Activated T-helper 1 cell treated with Interleukin-2 at 50 U/mL for 16 hours (primary cell): ENCODE measurements around the gene BTG2.
"Not testable (repeated sequence)": the region's sequence is repeated elsewhere in the genome, so short reads cannot be mapped to it uniquely, and the experiment has no call there.

Experiments used
- DNase-seq: peaks from one replicate; pipeline ENCODE4 v3.0.0-alpha.2; 2020; ENCODE audit warnings: low read depth

BTG2 gene

DNA sequence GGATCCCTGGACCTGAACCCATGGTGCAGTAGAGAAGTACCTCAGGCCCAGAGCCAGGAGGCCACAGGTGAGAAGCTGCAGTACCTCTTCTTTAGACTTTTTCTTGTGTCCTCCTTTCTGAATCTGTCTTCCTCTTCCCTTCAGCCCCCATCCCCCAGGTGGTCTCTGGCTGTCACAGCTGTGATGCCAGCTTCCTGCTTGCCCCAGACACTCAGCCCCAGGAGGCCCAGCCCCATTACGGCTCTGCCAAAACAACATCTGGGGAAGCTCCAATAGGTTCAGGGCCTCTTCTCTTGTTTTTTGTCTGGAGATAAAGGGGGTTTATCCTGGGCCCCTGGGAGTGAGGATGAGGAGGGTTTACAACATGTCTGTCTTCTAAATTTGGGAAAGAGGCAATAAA is 9.5 kb upstream of the BTG2 start:
- DNase-seq: no peak

GRCh38 chr1:203296460-203297073 is 8.8 kb upstream of the BTG2 start:
- no peak for DNase-seq

DNA sequence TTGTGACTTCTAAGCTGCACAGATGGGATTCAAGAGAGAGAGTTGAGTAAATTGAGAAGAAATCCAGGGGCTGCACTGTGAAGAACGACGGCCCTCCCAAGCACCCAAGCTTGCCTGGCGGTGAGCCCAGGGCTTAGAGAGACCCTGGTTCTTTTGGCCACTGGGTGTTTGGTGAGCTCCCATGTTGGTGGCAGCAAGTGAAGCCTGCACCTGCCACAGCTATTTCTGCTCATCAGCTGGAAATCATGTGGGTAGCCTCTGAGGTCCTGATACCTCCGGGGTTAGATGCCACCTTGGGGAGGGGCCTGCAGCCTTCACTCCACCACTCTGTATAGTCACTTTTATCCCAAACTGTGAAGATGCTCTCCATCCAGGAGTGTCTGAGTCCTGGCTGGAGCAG is 6.2 kb upstream of the BTG2 start:
- DNase-seq: no peak

DNA sequence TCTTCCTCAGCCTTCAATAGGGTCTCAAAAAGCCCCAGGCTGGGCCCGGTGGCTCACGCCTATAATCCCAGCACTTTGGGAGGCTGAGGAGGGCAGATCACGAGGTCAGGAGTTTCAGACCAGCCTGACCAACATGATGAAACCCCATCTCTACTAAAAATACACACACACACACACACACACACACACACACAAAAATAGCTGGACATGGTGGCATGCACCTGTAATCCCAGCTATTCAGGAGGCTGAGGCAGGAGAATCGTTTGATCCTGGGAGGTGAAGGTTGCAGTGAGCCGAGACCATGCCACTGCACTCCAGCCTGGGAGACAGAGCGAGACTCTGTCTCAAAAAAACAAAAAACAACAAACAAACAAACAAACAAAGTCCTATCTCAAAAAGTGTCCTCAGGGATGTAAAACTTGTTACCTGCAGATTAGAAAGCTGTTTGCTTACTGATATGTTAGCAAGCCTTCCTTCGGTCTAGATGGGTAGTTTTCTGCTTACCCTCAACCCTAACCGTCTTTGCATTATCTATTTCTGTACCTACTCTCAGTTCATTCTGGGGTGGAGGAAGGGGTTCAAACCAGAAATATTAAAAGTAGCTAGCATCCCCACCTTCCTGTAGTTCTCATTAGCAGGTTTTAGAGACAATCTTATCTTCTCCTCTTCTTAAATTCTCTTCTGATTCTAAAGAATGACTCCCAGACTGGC is 5.4 kb upstream of the BTG2 start:
- not testable (repeated sequence) for DNase-seq

DNA sequence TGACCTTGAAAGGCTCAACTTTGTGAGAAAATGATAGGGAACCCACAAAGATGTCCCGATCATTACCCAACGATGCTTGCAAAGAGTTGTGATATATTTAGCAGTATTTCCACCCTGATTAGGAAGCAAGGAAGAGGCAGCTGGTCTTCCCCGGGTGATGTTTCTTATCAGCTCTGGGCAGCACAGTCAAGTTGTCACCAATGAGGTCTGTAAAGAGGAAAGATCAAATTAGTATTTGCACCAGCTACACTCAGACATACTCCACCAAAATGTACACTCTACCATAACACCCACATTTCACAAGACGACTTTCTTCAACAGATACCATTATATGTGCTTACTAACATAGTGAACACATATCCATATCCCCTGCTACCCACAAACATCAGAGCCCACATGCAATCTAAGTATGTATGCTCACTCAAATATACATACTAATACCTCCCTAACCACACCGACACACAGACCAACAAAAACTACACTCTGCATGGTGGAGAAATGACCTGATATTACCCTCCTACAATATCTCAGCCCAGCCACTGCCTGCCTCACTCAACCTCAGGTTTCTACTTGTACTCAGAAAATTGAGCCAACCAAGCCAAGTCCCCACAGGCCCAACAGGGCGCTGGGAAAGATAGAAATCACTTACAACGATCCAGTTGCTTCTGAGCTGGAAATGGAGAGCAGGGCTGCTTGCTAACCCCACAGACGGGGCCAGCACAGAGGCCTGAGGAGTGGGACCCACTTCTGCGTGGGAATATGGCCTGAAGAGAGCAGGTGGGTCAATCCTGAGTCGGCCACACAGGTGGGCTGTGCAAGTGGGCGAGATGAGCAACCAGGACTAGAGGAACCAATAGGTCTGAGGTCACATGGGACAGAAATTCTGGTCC is 4.6 kb upstream of the BTG2 start:
- DNase-seq: no peak

DNA sequence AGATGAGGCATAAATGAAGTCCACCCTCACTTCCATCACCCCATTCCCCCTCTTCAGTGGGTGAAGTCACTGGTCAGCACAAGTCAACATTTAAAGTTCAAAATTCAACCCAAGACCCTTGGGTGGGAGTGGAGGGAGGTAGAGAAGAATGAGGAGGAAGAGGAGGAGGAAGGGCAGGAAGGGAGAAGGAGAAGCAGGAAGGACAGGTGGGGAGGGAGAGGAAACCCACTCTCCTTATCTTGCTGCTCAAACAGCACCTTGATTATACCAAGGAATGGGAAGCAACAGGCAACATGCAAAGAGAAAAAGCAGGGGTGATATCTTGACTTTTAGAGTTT is 4.0 kb upstream of the BTG2 start:
- DNase-seq: no peak

DNA sequence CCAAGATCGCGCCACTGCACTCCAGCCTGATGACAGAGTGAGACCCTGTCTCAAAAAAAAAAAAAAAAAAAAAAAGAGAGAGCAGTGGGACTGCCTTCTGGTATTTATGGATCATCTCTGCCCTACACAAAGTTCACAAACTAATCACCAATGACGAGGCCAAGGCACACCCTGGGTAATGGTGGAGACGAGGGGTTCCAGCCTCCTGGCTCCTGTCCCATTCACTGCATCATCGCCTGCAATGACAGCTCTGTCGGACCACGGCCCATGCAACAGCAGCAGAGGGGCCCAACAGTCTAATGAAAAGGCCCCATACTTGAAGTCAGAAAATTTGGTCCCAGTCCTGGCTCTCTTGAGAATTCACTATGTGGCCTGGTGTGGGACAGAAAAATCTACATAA is 2.9 kb upstream of the BTG2 start:
- DNase-seq: no peak

DNA sequence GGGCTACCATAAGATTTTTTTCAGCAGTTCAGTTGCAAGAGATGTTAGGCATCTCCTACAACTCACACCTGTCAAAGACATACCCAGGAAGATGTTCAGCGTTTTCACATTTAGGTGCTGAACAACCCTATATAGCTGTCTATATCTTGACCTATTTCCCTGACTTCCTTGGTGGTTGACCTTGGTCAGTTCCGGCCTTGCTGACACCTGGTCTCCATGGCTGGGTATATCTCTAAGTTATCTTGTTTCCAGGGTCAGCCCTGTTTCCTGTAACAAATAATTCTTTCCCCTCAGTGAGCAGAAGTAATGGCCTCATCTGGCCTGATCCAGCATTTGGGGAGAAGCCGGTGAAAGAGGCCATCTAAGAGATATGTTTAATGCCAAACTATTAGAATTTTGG is 2.4 kb upstream of the BTG2 start:
- no peak for DNase-seq

DNA sequence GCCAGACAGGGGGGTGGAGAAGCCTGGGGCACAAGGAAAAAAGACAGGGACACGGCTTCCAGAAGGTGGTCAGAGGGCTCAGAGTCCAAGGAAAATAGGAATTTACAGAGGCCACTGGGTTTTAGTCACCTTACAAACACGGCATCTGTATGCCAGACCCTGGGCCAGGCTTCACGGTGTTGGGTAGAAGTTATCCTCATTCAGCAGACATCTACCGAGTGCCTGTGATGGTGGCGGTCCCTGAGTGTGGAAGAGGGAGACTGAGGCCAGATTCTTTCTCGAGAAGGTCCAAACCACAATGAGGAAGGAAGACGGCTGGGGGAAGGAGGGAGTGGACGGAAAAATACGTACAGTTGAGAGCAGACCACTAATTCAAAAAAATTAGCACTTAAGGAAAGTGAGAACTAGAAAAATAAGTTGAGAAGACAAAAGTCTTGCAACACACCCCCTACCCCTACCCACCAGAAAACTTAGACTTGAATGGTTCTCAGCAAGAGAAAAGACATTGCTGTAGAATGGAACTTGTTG is 864 bp upstream of the BTG2 start:
- DNase-seq: no peak

GRCh38 chr1:203305809-203306088 is 430 bp downstream of the BTG2 start:
- no peak for DNase-seq

- DNase-seq: no peak
These were observed 1.0 kb downstream of the BTG2 start for GRCh38 chr1:203306089-203306964.

- no peak for DNase-seq
These were observed 1.7 kb downstream of the BTG2 start for GRCh38 chr1:203306965-203307541.

DNA sequence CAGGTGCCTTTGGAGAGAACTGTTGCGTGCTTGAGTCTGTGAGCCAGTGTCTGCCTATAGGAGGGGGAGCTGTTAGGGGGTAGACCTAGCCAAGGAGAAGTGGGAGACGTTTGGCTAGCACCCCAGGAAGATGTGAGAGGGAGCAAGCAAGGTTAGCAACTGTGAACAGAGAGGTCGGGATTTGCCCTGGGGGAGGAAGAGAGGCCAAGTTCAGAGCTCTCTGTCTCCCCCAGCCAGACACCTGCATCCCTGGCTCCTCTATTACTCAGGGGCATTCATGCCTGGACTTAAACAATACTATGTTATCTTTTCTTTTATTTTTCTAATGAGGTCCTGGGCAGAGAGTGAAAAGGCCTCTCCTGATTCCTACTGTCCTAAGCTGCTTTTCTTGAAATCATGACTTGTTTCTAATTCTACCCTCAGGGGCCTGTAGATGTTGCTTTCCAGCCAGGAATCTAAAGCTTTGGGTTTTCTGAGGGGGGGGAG is 2.4 kb downstream of the BTG2 start:
- DNase-seq: no peak

DNA sequence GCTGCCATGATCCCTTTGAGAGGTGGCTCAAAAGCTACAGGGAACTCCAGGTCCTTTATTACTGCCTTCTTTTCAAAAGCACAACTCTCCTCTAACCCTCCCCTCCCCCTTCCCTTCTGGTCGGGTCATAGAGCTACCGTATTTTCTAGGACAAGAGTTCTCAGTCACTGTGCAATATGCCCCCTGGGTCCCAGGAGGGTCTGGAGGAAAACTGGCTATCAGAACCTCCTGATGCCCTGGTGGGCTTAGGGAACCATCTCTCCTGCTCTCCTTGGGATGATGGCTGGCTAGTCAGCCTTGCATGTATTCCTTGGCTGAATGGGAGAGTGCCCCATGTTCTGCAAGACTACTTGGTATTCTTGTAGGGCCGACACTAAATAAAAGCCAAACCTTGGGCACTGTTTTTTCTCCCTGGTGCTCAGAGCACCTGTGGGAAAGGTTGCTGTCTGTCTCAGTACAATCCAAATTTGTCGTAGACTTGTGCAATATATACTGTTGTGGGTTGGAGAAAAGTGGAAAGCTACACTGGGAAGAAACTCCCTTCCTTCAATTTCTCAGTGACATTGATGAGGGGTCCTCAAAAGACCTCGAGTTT is 3.1 kb downstream of the BTG2 start:
- no peak for DNase-seq

- no peak for DNase-seq
These were observed 3.6 kb downstream of the BTG2 start for GRCh38 chr1:203308923-203309331.

DNA sequence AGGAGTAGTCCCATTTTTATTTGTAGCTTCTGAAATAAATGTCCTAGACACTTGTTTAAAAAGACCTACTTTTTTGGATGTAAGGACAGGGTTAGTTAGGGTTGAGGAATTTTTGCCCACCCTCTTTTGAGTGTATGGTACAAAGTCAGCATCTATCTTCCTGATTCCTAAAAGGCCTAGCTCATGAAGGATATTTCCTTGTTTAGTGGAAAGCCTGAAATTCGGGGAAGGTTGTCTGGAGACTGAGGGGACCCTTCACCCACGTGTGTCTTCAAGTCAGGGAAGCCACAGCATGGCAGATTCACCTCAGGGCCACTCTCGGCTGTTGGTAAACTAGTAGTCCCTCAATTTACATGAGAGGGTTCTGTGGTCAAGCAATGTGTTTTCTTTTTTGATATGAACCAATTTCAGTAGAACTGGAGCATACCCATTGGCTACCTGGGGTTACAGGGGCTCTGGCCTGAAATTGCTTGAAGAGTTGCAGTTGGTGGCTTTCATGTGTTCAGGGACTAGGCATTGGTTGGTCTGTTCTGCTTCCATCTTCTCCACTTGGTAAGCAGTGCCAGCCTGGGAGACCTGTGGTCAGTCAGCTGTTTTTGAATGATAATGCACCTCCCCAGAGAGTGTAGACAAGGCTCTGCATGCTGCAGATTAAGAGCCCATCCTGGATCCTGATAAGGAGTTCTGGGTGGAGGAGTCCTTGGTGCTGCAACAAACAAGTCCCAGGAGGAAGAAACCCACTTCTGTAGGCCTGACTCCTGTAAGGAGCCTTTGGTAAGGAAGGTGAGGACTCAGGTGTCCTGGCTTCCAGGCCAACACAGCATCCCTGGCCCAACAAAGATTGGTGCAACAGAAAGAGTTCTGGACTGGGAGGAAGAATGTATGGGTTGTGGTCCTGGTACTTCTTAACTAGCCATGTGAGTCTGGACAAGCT is 6.3 kb downstream of the BTG2 start:
- no peak for DNase-seq

- DNase-seq: not testable (repeated sequence)
These were observed 8.9 kb downstream of the BTG2 start for GRCh38 chr1:203314025-203314759.

DNA sequence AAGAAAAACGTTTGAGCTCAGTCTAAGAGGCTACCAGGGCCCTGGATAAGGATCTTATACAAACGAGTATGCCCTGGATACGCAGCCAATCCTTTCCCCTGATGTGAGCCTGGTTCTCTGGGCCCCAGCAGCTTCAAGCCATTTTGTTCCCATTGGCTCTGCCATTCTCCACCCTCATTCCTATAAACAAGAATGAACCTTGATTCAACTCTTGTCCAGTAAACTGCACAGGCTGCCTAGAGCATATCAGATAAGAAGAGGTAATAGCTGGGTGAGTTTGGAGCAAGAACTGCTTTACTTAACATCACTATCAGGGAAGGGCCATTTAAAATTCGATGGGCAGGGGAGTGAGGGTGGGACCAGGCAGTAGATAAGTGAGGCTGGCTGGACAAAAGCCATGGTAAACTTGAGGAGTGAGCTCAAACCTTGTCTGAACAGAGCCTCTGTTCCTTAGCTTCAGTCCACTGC is 11.3 kb downstream of the BTG2 start:
- no peak for DNase-seq
